Measurements from ENCODE around the gene ACOX3. TPM values are rescaled to one million over a fixed set of nuclear protein-coding genes. Genes with fewer than 3 reads are reported as not detected.

The ACOX3 gene
- total and polyA plus RNA-seq, 9 of the 15 experiments (the other 6 are each of a cell fraction or from before 2014, with no cell fraction given): 0.68 to 7.3 (median 3.7) TPM

DNA sequence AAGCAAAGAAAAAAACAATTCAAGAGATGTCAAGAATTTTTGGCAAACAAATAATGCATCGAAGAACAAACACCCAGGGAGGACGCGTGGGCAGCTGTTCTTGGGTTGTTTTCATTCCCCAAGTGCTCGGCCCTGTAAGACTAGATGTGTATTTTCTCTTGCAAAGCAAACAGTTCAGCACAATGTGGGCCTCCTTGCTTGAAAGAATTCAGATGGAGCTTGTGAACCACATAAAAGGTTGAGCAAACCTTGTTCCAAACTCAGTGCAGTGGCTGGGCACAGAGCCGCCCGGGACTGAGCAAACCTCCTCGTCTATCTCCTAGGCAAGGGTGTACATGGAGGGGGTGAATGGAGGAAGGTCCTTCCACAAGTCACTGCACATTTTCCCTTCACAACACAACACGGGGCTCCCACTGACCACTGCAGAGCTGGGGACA is 88.6 kb downstream of the ACOX3 start:
- peaks cover 3 to 65% of the 10 kb centered on the region in 2 experiments; a peak in 4 of 5 replicates for H3K27me3 ChIP-seq (ENCODE audit: control insufficient read depth in 2 of 2, insufficient read depth in 2 of 2, low read length in 2 of 2)
- ChIA-PET CTCF (ENCODE audit: low intra/inter-chr PET ratio) (no interaction called here), POLR2A (interaction anchor here (0.6 kb wide), 2 partner anchors 20 to 133 kb away, joined by 3 read pairs; no protein-coding TSS in a partner anchor)
- ATAC-seq: no peak
- WGBS (ENCODE audit: insufficient coverage, low coverage, missing lambda C conversion rate): 11% methylated on average over 8 of the region's 8 CpGs
- in situ Hi-C loops (cut with MboI): no loop called here
- H3K9me1 ChIP-seq (ENCODE audit: control insufficient read depth, insufficient read depth, low read length): no peaks in the 10 kb centered on the region
- no peak overlapping the region for H3K4me2 ChIP-seq (ENCODE audit: insufficient read depth, low read length)
- no peak overlapping the region for H3K4me3 ChIP-seq
- H2AFZ ChIP-seq (ENCODE audit: low read depth, low read length): no peak overlapping the region
- no peaks in the 10 kb centered on the region for H3K36me3 ChIP-seq (ENCODE audit: control insufficient read depth, insufficient read depth, low read length)
- intact Hi-C loops (cut with micrococcal nuclease): no loop called here
- H3K79me2 ChIP-seq (ENCODE audit: control insufficient read depth, insufficient read depth, low read length): no peaks in the 10 kb centered on the region
- FAIRE-seq: no peak
- H3K9ac ChIP-seq (ENCODE audit: insufficient read depth in 1 of 2, low read depth in 2 of 2, low read length in 2 of 2): no peak overlapping the region
- H3K4me1 ChIP-seq (replicated peaks in 1 of 2; ENCODE audit: control insufficient read depth in 2 of 2, insufficient read depth in 2 of 2, low read length in 2 of 2): peaks cover 0 to 4% of the 10 kb centered on the region in 2 experiments; a peak in 1 of 5 replicates
- no TSS peak for BruUV-seq (replicated peaks)
- H4K20me1 ChIP-seq (replicated peaks; ENCODE audit: control insufficient read depth, insufficient read depth, low read length): no peaks in the 10 kb centered on the region; the same call in 1 of the 2 replicates
- H3K27ac ChIP-seq (ENCODE audit: extremely low read depth, low read depth, low read length): no peak overlapping the region
- no peak for DNase-seq (ENCODE audit: extremely low read depth in 1 of 4, low spot score in 3 of 4)
- TF ChIP-seq SETDB1 (IDR thresholded peaks at IDR 0.05; ENCODE audit: low read length) (no peak), ZNF551 (CRISPR knock-in tag; IDR thresholded peaks at IDR 0.05) (no peak), ZNF444 (CRISPR knock-in tag; IDR thresholded peaks at IDR 0.05) (no peak), LCOR (CRISPR knock-in tag; IDR thresholded peaks at IDR 0.05) (no peak), BMI1 (IDR thresholded peaks at IDR 0.05; ENCODE audit: low read length) (no peak), ZNF57 (CRISPR knock-in tag; IDR thresholded peaks at IDR 0.05) (no peak), ZFPM2 (CRISPR knock-in tag; IDR thresholded peaks at IDR 0.05) (no peak), U2AF2 (optimal IDR thresholded peaks at IDR 0.05; ENCODE audit: low read depth, low read length) (no peak), ERF (CRISPR knock-in tag; IDR thresholded peaks at IDR 0.05) (no peak), ZNF23 (CRISPR knock-in tag; IDR thresholded peaks at IDR 0.05) (no peak)
- no peaks in the 10 kb centered on the region for H3K9me3 ChIP-seq (replicated peaks; ENCODE audit: control insufficient read depth, insufficient read depth, low read depth, low read length)

Measured in K562 (cell line).